HPDE6-E6E7 (cell line): ENCODE results near the gene NR5A2.

Experiments used
- DNase-seq: peaks from one replicate; pipeline ENCODE4 v3.0.0; 2011; ENCODE audit warnings: missing footprints; ENCODE audit errors: extremely low spot score

The NR5A2 gene

DNA sequence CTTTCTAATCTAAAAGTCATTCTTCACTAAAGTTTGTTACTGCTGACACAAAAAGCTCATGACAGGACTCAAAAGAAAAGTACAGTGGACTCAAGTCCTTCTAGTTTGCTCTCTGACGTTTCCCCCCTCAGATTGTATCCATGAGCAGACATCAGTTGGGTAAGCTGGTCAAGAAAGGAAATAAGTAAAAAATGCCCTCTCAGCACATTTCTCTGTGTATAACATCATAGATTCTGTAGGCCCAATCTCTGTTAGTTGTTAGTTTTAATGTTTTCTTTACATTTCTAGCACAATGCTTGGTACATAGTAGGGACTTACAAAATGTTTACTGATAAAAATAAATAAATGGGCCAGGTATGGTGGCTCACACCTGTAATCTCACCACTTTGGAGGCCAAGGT lies 96.8 kb downstream of the NR5A2 start:
- no peak for DNase-seq

GRCh38 chr1:200128081-200128480 lies 100.6 kb downstream of the NR5A2 start:
- DNase-seq, result no peak

GRCh38 chr1:200128944-200129879 lies 101.7 kb downstream of the NR5A2 start:
- no peak for DNase-seq

DNA sequence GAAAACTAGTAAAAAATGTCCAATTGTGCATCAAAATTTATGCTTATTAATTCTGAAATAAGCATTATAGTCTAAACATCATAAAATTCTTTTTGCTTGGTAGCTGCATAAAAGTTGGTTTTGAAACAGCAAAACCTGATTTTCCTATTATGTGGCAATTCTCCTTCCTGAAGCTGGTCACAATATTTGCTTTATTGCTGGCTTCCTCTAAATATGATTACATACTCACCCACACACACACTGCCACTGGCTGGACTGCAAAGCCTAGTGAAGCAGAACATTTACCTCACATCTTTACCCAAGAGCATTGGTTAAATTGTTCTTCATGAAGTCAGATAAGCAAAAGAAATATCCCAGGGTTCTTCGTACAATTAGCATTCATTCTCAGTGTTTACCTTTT lies 103.0 kb downstream of the NR5A2 start:
- DNase-seq, result no peak

GRCh38 chr1:200131551-200132125 lies 104.1 kb downstream of the NR5A2 start:
- DNase-seq, result no peak

- no peak for DNase-seq
These were observed 105.6 kb downstream of the NR5A2 start for GRCh38 chr1:200133123-200133522.

- no peak for DNase-seq
These were observed 106.6 kb downstream of the NR5A2 start for GRCh38 chr1:200134116-200134515.

- DNase-seq, result no peak
These were observed 108.9 kb downstream of the NR5A2 start for GRCh38 chr1:200136384-200136783.

GRCh38 chr1:200139661-200140250 lies 112.2 kb downstream of the NR5A2 start:
- DNase-seq, result peak; percentile 28

DNA sequence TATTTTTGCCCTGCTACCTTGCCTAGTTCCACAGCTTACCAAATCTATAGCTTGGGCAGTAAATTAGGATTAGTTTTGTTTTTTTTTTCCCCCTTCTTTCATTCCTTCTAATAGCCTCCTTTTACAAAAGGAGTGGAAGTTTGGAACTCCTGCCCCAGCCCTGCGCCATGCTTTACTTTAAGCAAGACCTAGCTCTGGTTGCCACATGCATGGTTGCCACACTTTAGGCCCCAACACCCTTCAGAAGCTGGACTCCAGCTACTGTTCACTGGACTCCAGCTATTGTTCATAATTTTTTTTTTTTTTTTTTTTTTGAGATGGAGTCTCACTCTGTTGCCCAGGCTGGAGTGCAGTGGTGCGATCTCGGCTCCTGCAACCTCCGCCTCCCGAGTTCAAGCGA lies 115.8 kb downstream of the NR5A2 start:
- no peak for DNase-seq

DNA sequence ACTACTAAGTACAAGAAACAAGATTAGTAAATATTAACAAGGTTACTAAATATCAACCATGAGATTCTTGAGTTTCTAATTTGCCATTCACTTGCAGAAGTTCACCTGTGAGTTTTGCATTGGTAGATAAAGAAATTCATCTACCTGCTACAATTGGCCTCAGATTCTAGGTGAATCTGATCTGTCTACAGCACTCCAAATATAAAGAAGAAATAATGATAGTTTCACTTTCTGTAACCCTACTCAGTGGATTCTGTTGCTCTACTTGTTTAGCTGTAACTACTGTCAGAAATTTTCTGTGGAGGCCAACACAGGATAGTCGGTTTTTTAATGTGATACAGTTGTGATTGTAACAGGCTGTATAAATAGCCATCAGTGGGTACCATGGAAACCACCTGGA lies 118.6 kb downstream of the NR5A2 start:
- DNase-seq, result no peak

- no peak for DNase-seq
These were observed 119.6 kb downstream of the NR5A2 start for GRCh38 chr1:200147094-200147493.

GRCh38 chr1:200147742-200148141 lies 120.2 kb downstream of the NR5A2 start:
- DNase-seq, result no peak

- DNase-seq, result no peak
These were observed 122.5 kb downstream of the NR5A2 start for GRCh38 chr1:200150006-200150405.

- DNase-seq, result peak; percentile 73
These were observed 123.2 kb downstream of the NR5A2 start for GRCh38 chr1:200150721-200151120.

DNA sequence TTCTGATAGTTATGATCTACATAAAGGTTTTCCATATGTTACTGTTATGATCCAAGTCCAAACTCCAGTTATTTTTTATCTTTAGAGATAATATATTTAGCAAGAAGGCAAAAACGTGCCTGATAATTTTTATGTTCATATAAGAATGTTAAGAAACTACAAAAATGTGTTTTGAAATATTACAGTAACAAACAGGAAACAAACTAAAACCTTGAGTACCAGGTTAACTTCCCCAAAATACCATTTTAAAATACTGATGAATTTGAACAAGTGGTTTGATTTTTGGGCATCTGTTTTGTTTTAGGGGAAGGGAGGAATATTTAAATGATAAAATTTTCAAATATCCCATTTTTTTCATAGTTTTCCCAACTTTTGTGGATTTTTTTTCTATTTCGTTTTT lies 124.8 kb downstream of the NR5A2 start:
- DNase-seq, result no peak

DNA sequence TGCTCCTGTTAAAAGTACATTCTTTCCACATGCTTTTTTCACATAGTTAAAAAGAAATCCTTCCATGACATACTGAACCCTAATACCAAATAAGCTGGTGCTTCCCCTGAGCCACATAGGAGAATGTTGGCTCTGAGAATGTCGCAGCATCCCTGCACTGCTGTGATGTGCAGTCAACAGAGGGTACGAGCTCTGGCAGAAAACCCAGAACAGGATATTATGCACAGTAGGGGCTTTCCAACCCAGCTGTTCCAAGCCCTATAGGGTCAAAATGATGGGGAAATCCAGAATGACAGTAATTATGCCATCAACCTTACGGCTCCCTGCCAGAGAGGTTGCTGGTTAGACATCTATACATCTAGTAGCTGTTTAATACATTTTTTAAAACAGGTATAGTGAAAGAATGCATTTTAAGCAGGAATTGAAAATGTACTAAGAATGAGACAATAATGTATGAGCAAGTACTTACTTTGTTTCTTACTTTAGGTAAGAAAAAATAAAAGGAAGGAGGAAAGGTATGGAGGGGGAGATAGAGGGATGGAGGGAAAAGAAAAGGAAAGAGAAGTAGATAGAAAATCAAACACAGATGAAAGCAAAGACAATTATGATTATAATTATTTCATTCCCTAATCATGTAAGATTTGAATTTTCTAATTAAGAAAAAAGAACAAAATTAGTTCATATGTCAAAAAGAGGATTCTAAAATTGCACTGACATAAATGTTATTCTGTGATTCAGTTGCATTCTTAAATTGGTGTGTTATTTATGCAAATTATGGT lies 126.0 kb downstream of the NR5A2 start:
- DNase-seq, result no peak

DNA sequence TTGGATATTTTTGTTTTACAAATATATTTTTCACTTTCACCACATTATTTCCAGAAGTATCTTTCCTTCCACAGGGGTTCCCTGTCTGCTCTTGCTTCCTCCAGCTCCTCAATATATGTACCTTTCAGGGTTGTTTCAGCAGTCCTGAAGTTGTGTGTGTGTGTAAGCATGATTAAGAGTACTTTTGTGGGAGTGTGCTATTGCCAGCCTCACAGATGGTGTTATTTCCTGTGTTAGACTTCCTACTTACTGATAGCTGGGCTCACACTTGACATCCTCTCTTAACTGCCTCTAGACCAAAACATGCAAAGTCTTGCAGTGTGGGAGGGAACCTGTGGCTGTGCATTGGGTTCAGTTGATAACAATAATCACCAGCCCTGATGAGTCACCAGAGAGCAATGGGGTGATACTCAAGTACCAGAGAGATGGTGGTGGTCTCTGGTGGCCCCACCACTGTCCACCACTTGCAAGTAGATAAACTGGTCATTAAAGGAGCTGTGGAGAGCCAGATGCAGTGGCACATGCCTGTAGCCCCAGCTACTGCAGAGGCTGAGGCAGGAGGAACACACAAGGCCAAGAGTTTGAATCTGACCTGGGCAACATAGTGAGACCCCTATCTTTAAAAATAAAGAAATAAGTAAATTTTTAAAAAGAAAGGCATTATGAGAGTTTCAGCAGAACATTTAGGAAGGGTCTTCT lies 126.7 kb downstream of the NR5A2 start:
- DNase-seq, result no peak

DNA sequence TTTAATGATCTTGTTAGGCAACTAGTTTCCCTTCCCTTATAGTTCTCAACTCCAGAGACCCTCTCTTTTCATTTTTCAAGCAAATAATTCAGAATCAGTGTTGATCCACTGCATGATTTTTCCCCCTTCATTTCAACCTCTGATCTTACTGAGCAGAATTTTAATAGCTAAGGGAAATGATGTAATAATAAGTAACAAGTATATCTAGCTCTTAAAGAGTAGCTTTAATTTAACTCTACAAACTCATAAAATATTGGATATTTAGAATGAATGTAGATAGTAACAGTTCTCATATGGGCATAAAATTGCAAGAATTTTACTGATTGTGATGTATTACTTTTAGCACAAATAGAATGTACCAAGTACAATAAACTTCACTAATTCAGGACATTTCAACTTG lies 130.2 kb downstream of the NR5A2 start:
- no peak for DNase-seq

GRCh38 chr1:200161801-200162200 lies 134.3 kb downstream of the NR5A2 start:
- no peak for DNase-seq

GRCh38 chr1:200162258-200162657 lies 134.7 kb downstream of the NR5A2 start:
- no peak for DNase-seq

GRCh38 chr1:200162877-200163276 lies 135.4 kb downstream of the NR5A2 start:
- DNase-seq, result no peak
